Activated CD4-positive, alpha-beta T cell treated with anti-CD3 and anti-CD28 coated beads for 24 hours (primary cell): ENCODE data around the gene LPO.

Source experiments
- DNase-seq, 2 donors: peaks; one replicate each; pipeline ENCODE4 v3.0.0-alpha.2; 2020; ENCODE audit warnings: low read depth in 2 of 2

LPO gene

GRCh38 chr17:58238147-58238634 is at the start of gene LPO:
Gene LPO, plus strand, starts transcription at chr17:58238584. Its CDS starts 4,396 bp downstream, at chr17:58242980.
- DNase-seq: no peak

DNA sequence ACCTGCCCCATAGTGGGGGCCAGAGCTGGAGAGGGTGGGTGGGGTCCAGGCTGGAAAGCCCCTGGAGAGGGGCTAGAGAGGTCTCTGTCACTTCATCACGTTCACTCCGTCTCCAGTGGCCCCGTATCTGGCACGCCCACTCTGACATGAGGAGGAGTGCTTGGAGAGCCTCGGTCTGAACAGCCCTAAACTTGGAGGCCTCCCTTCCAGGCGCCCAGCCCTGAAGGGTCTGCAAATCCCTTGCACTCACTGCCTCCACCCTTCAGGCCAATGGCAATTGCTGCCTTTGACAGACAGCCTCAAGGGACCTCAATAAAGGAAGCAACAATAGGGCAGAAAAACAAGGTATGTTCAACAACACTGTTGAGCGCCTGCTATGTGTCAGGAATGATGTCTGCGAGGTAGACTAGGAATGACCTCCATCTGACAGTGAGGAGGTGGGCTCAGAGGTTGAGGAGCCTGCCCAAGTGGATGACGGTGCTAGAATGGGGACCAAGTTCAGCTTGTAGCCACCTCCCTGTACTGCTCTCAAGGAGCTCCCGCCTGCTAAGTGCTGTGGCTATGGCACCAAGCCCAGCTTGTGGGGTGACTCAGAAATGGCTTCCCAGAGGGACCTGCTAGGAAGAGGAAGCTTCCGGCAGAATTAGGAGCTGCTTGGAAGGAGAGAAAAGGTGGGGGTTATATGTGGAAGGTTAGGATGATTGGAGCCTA is 48.8 kb upstream of the LPO start:
- no peak for DNase-seq

DNA sequence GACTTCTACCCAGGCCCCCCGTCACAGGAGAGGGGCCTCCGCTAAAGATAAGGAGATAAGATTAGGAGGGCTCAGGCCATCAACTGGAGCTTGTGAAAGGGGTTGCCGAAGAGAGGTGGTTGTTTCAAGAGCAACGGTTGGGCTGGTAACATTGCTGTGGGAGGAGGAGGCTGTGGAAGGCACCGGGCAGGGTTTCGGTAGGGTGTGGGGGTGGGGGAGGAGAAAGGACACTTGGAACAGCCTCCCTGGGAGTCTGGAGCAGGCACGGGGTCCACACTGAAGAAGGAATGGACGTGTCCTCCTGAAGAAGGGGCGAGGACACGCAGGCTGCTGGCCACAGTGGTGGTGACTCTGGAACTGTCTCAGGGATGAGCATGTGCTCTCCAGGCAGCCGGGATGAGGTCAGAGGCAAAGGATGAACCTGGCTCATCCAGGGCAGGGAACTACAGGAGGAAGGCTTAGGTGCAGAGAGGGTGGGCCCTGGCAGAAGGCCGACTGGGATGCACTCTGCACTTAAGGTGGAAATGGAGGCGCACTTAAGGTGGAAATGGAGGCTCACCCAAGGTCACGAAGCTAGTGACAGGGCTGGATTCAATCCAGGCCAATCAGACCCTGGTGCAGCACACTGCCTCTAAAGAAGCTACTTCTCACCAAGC is 47.0 kb upstream of the LPO start:
- no peak for DNase-seq

GRCh38 chr17:58192612-58193011 is 45.8 kb upstream of the LPO start, which contains the start of gene EPX:
Gene EPX, plus strand, starts transcription at chr17:58192726. Its CDS starts 121 bp downstream, at chr17:58192847.
- DNase-seq: no peak

DNA sequence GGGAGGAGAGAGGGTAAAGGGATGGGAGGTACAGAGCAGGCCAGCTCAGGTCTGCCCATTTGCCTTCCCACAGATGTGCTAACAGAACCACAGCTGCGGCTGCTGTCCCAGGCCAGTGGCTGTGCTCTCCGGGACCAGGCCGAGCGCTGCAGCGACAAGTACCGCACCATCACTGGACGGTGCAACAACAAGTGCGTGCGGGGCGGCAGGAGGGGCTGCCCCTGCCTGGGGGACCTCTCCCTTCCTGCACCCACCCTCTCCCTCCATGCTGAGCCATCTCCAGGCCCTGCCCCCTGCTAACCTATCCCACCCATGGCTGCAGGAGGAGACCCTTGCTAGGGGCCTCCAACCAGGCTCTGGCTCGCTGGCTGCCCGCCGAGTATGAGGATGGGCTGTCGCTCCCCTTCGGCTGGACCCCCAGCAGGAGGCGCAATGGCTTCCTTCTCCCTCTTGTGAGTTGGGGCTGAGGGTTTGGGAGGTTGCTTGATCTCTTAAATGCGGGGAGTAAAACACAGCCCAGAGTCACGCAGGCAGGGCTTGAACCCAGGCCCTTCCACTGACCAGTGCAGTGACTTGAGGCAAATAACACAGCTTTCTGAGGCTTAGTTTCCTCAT is 44.6 kb upstream of the LPO start:
- no peak for DNase-seq

DNA sequence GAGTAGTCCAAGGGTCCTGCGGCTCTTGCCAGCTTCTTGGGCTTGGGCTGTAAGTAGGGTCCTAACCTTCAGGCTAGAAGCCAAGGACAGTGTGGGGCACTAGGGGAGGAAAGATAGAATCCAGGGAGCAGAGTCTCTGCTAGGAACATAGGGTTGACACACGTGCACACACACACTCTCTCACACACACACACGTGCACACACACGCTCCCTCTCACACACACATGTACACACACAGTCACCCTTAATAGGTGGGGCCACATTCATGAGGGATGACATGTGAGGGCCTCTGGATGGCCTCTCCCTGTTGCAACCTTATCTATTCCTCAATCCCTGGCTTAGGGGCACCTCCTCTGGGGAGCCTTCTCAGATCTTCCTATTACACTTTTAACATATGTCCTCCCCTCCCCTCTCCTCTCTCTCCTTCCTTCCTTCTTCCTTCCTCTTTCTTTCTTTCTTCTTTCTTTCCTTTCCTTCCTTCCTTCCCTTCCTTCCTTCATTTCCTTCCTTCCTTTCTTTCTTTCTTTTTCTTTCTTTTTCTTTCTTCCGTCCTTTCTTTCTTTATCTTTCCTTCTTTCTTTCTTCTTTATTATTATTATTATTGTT is 42.8 kb upstream of the LPO start:
- no peak for DNase-seq

GRCh38 chr17:58196610-58197009 is 41.8 kb upstream of the LPO start:
- DNase-seq: no peak

DNA sequence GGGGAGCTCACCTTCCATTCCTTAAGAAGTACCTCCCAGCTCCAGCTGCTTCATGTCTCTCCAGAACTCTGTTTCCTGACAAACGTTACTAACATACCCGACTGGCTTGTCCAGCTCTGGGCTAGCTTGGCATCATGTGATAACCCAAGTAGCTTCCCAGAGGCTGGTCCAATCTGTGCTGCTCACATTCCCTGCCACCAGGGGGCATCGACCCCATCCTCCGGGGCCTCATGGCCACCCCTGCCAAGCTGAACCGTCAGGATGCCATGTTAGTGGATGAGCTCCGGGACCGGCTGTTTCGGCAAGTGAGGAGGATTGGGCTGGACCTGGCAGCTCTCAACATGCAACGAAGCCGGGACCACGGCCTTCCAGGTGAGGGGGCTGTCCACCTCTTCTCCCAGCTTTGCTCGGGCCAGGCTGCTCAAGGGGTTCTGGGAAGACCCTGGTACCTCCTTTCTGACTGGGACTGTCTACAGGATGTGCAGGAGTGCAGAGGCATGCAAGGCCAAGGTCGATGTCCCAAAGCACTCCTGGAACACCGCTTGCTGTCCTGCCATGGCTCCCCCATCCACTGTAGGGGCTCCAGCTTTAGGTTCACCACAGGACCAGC is 38.3 kb upstream of the LPO start:
- peak; percentile 31 to 48 for DNase-seq

GRCh38 chr17:58202859-58203258 is 35.5 kb upstream of the LPO start:
- DNase-seq: no peak

DNA sequence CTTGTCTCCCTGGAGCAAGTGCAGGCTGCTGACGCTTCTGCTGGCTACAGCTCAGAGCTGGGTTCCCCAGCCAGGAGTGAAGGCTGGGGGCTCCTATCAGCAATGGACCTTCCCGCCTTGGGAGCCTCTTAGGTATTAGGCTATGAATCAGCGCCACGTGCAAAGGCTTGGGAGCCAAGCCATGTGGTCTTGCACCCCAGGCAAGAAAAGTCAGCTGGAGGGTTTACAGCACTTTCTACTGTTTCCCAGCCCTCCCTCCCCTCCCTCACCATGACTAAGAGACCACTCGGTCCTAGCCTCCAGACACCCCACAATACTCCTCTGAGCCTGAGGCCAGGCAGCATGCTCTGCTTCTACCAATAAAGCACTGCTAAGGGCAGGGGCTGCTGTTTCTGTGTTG is 33.6 kb upstream of the LPO start:
- DNase-seq: no peak

GRCh38 chr17:58205936-58206335 is 32.4 kb upstream of the LPO start:
- no peak for DNase-seq

DNA sequence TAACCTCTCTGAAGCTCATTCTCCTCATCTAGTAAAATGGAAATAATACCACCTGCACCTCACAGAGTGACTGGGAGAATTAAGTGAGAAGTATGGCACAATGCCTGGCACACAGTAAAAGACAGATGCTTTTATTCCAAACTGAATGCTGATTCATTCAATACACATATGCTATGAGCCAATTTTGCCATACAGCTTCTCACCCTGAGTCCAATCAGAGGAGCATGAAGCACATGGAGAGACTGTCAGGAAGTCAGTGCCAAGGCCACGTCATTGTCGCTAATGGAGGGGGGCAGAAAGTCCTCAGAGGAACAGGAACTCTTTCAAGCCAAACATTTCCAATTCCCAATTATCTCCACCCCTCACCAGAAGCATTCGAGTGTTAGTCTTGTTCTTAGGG is 30.9 kb upstream of the LPO start:
- no peak for DNase-seq

DNA sequence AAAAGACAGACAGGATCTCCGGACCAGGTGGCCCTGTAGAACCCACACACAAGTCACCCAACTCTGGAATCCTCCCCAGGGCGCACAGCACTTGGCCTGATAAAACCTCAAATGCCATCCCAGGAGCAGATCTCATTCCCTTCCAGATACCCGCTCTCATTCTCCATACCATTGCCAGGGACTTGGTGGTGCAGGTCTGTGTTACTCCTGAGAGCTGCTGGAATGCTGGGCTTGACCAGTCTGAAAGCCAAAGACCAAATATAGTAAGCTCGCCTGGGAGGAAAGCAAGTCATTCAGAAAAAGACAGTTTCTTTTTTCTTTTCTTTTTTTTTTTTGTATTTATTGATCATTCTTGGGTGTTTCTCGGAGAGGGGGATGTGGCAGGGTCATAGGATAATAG is 30.0 kb upstream of the LPO start:
- no peak for DNase-seq

GRCh38 chr17:58210922-58211321 is 27.5 kb upstream of the LPO start:
- no peak for DNase-seq

GRCh38 chr17:58215685-58216084 is 22.7 kb upstream of the LPO start:
- DNase-seq: no peak

DNA sequence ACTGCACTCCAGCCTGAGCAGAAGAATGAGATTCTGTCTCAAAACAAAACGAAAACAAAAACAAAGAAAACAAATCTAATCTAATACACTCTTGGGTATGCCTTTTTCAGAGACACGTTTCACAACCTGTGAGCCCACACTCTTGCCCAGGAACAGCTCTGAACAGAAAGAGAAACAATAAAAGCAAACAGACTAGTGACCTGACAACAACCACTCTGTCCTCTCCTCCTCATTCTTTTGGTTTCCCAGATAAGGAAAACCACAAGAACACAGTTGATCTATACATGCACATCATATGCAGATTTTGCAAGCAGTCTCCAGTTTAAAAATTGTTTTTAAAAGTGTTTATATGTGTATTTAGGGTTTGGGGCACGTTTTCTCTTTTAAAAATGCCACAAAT is 20.6 kb upstream of the LPO start:
- no peak for DNase-seq

DNA sequence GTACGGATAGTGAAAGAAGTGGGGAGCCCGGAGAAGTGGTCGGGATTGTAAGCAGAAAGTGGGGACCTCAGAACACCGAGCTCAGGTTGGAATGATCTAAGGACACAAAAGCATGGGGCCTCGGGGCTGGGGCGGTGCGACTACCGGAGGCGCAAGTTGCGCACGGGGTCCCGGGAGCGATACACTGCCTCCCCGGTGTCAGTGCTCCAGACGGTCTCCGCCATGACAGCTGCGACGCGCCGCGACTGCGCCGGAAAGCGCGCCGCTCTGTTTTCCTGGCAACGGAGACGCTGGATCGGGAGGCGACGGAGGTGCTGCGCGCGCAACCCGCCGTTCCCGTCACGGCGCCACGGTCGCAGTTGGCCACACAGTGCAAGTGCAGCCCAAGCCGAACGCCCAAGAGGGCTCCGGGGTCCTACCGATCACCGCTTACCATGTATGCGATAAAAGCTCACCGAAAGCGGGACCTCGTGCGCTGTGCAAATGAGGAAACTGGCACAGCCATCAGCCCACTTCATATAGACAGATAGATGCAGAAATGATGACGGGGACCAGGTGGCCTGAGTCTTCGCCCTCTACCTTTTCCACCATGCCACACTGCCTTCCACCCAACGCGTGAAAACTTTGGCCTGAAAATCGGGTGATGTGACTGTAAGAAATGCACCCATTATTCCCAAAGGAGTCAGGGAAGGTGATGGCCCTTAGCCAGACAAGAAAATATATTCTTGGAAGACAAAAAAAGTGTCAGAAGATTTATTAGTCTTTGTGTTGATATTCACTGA is 19.2 kb upstream of the LPO start, which contains the start of gene MKS1:
Gene MKS1, minus strand, starts transcription at position 249 of the 782 bp plus-strand sequence. Its CDS starts 25 bp downstream, at position 224.
- peak; percentile 89 to 93 for DNase-seq

GRCh38 chr17:58219789-58220183 is 18.6 kb upstream of the LPO start:
- no peak for DNase-seq

- no peak for DNase-seq
Measured at GRCh38 chr17:58224315-58224714, 14.1 kb upstream of the LPO start.

- DNase-seq: no peak
Measured at GRCh38 chr17:58227733-58228132, 10.7 kb upstream of the LPO start.

DNA sequence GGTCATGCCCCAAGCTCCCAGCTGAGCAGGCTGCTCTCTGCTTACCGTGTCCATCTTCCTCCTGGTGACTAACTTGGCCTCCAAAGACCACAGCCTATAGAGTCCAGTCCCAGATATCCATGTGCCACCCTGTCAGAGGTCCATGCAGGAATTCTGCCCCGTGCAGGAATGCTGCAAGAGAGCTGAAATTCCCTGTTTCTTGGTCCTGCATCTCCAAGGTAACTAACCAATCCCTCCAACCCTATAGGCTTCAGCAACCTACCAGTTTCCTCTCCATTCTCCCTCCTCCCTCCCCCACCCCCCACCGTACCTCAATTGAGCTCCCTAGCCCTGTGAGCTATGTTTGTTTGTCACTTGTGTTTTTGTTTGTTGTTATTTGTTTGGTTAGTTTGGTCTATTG is 9.7 kb upstream of the LPO start:
- DNase-seq: no peak
